Nucleus accumbens (tissue), 56 donors: Measurements from ENCODE around the gene NFKB2.

Experiments
- DNase-seq, 56 donors: peaks; one replicate each; lab custom pipeline; 2025; lab: John Stamatoyannopoulos, UW

The NFKB2 gene

GRCh38 chr10:102395400-102396316, at the start of gene NFKB2:
NFKB2 (plus strand) TSS chr10:102395705; CDS start chr10:102395960, 255 bp downstream.
- DNase-seq = peak in 53 of 56 donors; percentile 27 to 84 (median 66)

- DNase-seq = peak in 23 of 56 donors; percentile 1 to 31 (median 5)
Observed at GRCh38 chr10:102347236-102347828, 48.2 kb upstream of the NFKB2 start.

DNA sequence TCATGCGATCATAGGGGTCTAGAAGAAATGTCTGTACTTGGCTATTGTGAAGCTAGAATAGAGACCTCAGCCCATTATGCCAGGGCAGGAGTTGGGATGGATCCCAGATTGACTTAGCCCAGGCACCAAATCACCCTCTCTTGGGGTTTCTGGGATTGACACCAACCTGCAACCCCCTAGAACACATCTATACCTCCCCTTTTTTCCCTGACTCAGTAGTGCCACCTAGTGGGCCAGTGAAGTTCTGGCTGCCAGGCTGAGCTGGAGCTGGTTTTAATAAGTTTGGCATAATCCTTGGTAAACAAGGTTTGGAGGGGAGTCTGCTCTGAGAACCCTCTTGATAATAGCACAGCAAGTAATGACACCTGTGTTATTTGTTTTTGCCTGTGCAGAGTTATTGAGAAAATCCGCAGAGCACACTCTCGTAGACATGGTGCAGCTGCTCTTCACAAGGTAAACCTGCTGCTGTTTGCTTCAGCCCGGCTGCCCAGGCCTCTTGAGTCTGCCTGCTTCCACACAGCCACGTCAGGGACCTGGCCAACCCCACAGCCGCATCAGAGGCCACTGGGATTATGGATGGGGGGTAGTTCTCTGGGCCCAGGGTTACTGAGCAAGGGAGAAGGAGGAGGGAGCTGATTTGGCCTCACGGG, 43.3 kb upstream of the NFKB2 start:
- DNase-seq = peak in 35 of 56 donors; percentile 1 to 52 (median 15)

DNA sequence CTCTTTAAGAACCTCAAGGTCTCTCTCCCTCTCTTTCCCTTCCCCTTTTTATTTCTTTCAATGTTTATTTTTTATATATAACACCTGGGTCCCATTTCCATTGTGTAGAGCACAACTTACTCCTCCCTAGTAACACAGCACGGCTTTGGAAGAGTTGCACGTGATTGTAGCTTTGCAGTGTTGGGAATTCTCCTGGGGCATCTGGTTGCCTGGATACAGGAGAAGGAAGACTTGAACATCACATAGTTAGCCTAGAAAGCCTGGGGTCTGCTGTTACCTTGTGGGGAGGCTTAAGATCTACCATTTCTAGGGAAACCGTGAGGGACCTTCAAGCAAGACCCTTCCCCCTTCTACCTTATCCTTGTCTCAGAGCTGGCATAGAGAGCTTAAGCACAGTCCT, 41.1 kb upstream of the NFKB2 start:
- peak in 1 of 56 donors; percentile 1 for DNase-seq

DNA sequence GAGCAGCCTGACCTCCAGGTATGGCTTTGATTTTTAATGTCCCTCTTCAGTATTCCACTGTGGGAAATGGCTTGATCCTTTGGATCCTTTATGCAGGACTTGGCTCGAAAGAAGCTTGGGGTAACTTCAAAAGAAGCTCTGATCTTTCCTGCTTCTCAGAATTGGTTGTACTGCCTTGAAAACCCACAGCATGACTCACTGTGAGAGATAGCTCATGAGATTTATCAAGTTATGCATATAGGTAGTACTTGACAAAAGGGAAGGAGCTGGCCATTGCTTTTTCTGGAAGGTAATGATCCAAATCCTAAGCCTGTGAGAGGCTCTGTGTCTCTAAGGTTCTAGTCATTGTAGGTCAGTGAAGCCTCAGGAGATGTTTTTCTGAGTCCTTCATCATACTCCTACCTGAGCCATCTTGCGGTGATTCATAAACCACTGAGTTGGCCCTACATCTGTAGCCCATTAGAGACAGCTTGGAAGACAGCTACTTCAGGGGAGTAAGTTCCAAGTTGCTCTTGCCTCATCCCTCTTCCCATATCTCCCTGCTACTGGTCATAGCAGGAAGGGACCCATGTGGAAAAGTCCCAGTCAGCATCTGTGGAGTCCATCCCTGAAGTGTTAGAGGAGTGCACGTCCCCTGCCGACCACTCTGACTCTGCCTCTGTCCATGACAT, 36.7 kb upstream of the NFKB2 start:
- no peak for DNase-seq

DNA sequence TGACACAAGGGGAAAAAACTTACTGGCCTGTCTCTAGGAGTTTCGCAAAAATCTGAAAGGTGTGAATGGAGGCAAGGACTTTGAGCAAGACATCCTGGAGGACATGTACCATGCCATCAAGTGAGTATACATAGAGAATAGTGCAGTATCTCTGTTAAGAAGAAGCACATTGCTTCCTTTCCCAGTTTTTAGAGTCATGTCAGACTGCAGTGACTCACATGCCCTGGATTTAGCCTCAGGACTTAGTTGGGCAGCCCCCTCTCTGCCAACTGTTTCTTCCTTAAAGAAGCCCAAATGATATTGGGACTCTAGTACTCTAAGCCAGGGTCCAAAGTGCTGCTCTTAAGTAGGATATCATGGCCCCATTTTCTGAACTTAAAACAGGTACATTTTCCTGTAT, 28.1 kb upstream of the NFKB2 start:
- DNase-seq = no peak

DNA sequence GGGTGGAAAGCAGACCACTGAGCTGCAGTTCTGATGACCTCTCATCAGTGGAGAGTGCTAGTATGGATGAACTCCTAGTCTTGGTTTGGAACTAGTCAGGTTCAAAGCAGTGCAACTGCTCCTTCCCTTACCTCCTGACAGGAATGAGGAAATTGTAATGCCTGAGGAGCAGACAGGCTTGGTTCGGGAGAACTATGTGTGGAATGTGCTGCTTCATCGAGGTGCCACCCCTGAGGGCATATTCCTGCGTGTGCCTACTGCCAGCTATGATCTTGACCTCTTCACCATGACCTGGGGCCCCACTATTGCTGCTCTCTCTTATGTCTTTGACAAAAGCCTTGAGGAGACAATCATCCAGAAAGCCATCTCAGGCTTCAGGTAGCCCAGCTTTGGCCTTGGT, 27.4 kb upstream of the NFKB2 start:
- DNase-seq = no peak

- no peak for DNase-seq
Observed at GRCh38 chr10:102371295-102371694, 24.2 kb upstream of the NFKB2 start.

GRCh38 chr10:102375250-102375649, 20.3 kb upstream of the NFKB2 start:
- DNase-seq = no peak

DNA sequence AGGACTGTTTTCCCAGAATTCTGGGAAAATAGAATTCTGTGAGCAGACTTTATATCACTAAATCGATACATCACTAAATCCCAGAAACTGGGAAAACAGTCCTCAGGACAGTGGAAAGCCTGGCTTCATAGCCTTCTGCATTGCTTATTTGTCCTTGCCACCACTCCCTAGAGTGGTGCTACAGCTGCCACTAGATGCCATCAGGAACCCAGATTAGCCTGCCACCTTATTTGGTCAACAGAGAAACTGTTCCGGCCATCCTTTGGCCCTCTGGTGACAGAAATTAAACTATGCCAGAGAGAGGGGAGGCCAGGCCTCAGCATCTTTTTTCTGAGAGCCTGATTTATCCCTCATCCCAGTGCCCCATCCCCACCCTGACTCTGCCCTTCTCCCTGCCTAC, 19.6 kb upstream of the NFKB2 start:
- DNase-seq = no peak

DNA sequence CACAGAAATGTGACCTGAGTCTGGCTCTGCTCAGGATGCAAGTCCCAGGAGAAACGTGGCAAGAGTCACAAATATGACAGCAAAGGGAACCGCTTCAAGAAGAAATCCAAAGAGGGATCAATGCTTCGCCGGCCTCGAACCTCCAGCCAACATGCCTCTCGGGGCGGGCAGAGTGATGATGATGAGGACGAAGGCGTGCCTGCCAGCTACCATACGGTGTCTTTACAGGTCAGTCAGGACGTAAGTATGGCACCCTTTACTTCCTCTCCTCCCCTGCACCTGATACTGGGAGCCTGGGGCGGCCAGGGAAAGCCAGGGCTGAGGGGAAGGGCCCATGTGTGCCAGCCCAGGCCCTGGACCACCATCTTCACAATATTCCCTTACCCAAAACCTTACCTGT, 18.6 kb upstream of the NFKB2 start:
- DNase-seq = no peak

- DNase-seq = no peak
Observed at GRCh38 chr10:102379383-102379782, 16.1 kb upstream of the NFKB2 start.

DNA sequence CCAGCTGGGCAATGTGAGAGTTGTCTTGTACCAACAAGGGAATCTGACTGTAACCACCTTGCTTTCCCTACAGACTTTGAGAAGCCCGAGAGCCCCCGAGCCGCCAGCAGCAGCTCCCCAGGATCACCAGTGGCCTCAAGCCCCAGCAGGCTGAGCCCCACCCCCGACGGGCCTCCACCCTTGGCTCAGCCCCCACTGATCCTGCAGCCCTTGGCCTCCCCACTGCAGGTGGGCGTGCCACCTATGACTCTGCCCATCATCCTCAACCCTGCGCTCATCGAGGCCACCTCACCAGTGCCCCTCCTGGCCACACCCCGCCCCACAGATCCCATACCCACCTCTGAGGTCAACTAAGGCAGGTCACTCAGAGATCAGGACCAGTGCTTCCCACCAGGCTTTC, 13.5 kb upstream of the NFKB2 start:
- DNase-seq = no peak

DNA sequence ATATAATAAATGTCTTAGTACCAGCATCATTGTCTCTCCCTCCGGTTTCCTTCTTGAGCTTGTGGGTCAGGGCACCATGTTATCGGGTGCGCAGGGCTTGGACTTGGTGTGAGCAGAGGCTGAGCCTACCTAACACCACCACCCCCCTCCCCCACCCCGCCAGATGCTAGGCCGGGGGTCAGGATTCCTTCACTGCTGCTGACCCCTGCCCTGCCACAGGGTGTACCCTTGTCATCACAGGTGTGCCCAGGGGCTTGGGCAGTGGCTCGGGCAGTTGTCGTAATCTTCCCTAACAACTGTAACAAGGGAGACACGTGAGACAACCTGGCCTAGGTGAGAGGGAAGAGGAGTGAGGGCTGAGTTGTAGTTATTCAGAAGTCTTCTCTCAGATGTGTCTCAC, 12.6 kb upstream of the NFKB2 start:
- no peak for DNase-seq

GRCh38 chr10:102384053-102384452, 11.5 kb upstream of the NFKB2 start:
- no peak for DNase-seq

GRCh38 chr10:102384606-102385429, 10.7 kb upstream of the NFKB2 start:
- peak in 2 of 56 donors; percentile 11 to 18 for DNase-seq

DNA sequence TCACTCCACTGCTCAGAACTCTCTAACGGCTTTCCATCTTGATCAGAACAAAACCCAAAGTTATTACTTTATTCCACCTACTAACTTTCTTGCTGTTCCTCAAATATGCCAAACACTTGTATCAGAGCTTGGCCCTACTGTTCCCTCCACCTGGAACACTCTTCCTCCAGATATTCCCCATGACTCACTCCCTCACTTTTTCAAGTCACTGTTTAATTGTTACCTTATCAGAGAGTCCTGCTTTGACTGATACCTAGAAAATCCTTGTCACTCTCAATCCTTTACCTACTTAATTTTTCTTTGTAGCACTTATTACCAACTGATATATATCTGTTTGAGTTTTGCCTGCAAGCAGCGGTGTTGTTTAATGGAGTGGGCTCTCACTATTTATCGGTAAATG, 5.6 kb upstream of the NFKB2 start:
- no peak for DNase-seq

GRCh38 chr10:102392306-102392705, 3.2 kb upstream of the NFKB2 start:
- DNase-seq = no peak

GRCh38 chr10:102393411-102394078, 2.0 kb upstream of the NFKB2 start:
- DNase-seq = no peak
